Endothelial cell (in vitro differentiated cells): Measurements from ENCODE around the gene CRB2. TPM values are rescaled to one million over a fixed set of nuclear protein-coding genes. Genes with fewer than 3 reads are reported as not detected.

Source experiments
- DNase-seq: peaks from one replicate; pipeline ENCODE4 v3.0.0; 2021; ENCODE audit warnings: low spot score
- H3K27ac Mint-ChIP-seq: one replicate; pipeline ENCODE4 v1.8.0; 2021; ENCODE audit warnings: mixed read lengths, inconsistent platforms; ENCODE audit not compliant: unreplicated experiment
- H3K27me3 Mint-ChIP-seq: one replicate; pipeline ENCODE4 v1.8.0; 2021; ENCODE audit warnings: mild to moderate bottlenecking, moderate library complexity, mixed read lengths, inconsistent platforms; ENCODE audit not compliant: unreplicated experiment
- H3K36me3 Mint-ChIP-seq: one replicate; pipeline ENCODE4 v1.8.0; 2021; ENCODE audit warnings: mild to moderate bottlenecking, low read depth, mixed read lengths, inconsistent platforms; ENCODE audit not compliant: unreplicated experiment
- H3K4me1 Mint-ChIP-seq: one replicate; pipeline ENCODE4 v1.8.0; 2021; ENCODE audit warnings: mild to moderate bottlenecking, mixed read lengths, inconsistent platforms; ENCODE audit not compliant: unreplicated experiment
- H3K4me3 Mint-ChIP-seq: one replicate; pipeline ENCODE4 v1.8.0; 2021; ENCODE audit warnings: mild to moderate bottlenecking, mixed read lengths, inconsistent platforms; ENCODE audit not compliant: unreplicated experiment
- H3K9me3 Mint-ChIP-seq: one replicate; pipeline ENCODE4 v1.8.0; 2021; ENCODE audit warnings: mixed read lengths, inconsistent platforms; ENCODE audit not compliant: unreplicated experiment
- CTCF ChIP-seq: fragments of 200-600 bp; sonication (generic); IDR thresholded peaks from one replicate; pipeline ENCODE4 v1.5.0; 2021; ENCODE audit warnings: antibody characterized with exemption; ENCODE audit not compliant: unreplicated experiment
- long read RNA-seq: library from polyadenylated mRNA; unstranded; transcript quantifications from one replicate; pipeline ENCODE4 v2.0.0, GENCODE V29; 2020; ENCODE audit not compliant: unreplicated experiment
- total RNA-seq: library from RNA; stranded (reverse); fragmentation: NEBNext Ultra II Directional; extraction: Animal tissue kit (Norgen Biotek cat#: 25700); gene quantifications from one replicate; pipeline ENCODE4 v1.2.1, GENCODE V29; 2021; ENCODE audit not compliant: unreplicated experiment

The CRB2 gene
- 0.18 TPM for total RNA-seq
- long read RNA-seq, result 0 reads

GRCh38 chr9:123355761-123356431 lies at the start of gene CRB2:
CRB2 (plus strand) TSS chr9:123356197; CDS start chr9:123356261, 64 bp downstream.
- H3K4me1 Mint-ChIP-seq, result peaks cover 10% of the 10 kb centered on the region
- H3K9me3 Mint-ChIP-seq, result no peaks in the 10 kb centered on the region

GRCh38 chr9:123309611-123310010 lies 46.4 kb upstream of the CRB2 start:
- H3K9me3 Mint-ChIP-seq, result no peaks in the 10 kb centered on the region
- TF ChIP-seq CTCF, result no peak
- H3K27ac Mint-ChIP-seq, result no peak overlapping the region
- H3K36me3 Mint-ChIP-seq, result no peaks in the 10 kb centered on the region
- H3K27me3 Mint-ChIP-seq, result peaks cover 9% of the 10 kb centered on the region
- peaks cover 31% of the 10 kb centered on the region for H3K4me1 Mint-ChIP-seq
- no peak for DNase-seq
- H3K4me3 Mint-ChIP-seq, result no peak overlapping the region

More at GRCh38 chr9:123355761-123356431, at the start of gene CRB2:
- Mint-ChIP-seq H3K4me3 (no peak within 1 kb of the TSS), H3K27me3 (peaks cover 16% of the 10 kb centered on the region), H3K27ac (no peak within 1 kb of the TSS), H3K36me3 (no peaks in the 10 kb centered on the region)
- TF ChIP-seq CTCF, result no peak
- DNase-seq, result peak; percentile 51

GRCh38 chr9:123310551-123311249 lies 45.3 kb upstream of the CRB2 start:
- TF ChIP-seq CTCF, result no peak
- Mint-ChIP-seq H3K9me3 (no peaks in the 10 kb centered on the region), H3K27me3 (peaks cover 8% of the 10 kb centered on the region), H3K36me3 (no peaks in the 10 kb centered on the region), H3K4me3 (no peak overlapping the region), H3K27ac (peak overlapping the region; percentile 77), H3K4me1 (peaks cover 22% of the 10 kb centered on the region)
- no peak for DNase-seq

- no peak for DNase-seq
- no peaks in the 10 kb centered on the region for H3K36me3 Mint-ChIP-seq
- H3K27ac Mint-ChIP-seq, result peak overlapping the region; percentile 77
- H3K4me3 Mint-ChIP-seq, result no peak overlapping the region
- no peak for TF ChIP-seq CTCF
- H3K9me3 Mint-ChIP-seq, result no peaks in the 10 kb centered on the region
- H3K27me3 Mint-ChIP-seq, result peaks cover 8% of the 10 kb centered on the region
- peaks cover 24% of the 10 kb centered on the region for H3K4me1 Mint-ChIP-seq
Observed at GRCh38 chr9:123311250-123311752, 44.7 kb upstream of the CRB2 start.

- no peak for DNase-seq
- peaks cover 8% of the 10 kb centered on the region for H3K27me3 Mint-ChIP-seq
- H3K27ac Mint-ChIP-seq, result peak overlapping the region; percentile 77
Observed at GRCh38 chr9:123312306-123312877, 43.6 kb upstream of the CRB2 start.

More at GRCh38 chr9:123312306-123312877, 43.6 kb upstream of the CRB2 start:
- no peak overlapping the region for H3K4me3 Mint-ChIP-seq
- H3K4me1 Mint-ChIP-seq, result peaks cover 26% of the 10 kb centered on the region
- no peak for TF ChIP-seq CTCF
- no peaks in the 10 kb centered on the region for H3K36me3 Mint-ChIP-seq
- no peaks in the 10 kb centered on the region for H3K9me3 Mint-ChIP-seq
